GM12878 (cell line): ENCODE results near the gene TMCC3. TPM values are rescaled to one million over a fixed set of nuclear protein-coding genes. Genes with fewer than 3 reads are reported as not detected.

Source experiments
- ATF2 ChIP-seq: IDR thresholded peaks from 2 replicates; pipeline ENCODE4 v1.6.1; 2012; ENCODE audit warnings: low read length, inconsistent platforms
- CBFB ChIP-seq: IDR thresholded peaks from 2 replicates; pipeline ENCODE4 v1.6.1; 2016; ENCODE audit warnings: antibody characterized with exemption, low read depth
- CHD2 ChIP-seq: IDR thresholded peaks from 2 replicates; pipeline ENCODE4 v1.6.1; 2011; ENCODE audit warnings: low read depth, low read length, improper control_type of control experiment, borderline replicate concordance
- CTCF ChIP-seq, 3 experiments: IDR thresholded peaks in 2 of 3; conservative IDR thresholded peaks in 1 of 3; 2 replicates each; pipeline ENCODE4 v1.5.1; 2011; ENCODE audit warnings: low read depth in 3 of 3, low read length in 3 of 3, mild to moderate bottlenecking in 3 of 3, control low read depth in 2 of 3, moderate library complexity in 2 of 3, inconsistent platforms in 1 of 3, mixed read lengths in 1 of 3; ENCODE audit not compliant: control insufficient read depth in 2 of 3, insufficient read depth in 1 of 3; ENCODE audit errors: extremely low read depth in 1 of 3
- FOXK2 ChIP-seq: fragments of 450-650 bp; IDR thresholded peaks from 2 replicates; pipeline ENCODE4 v1.6.1; 2017; ENCODE audit warnings: mild to moderate bottlenecking, moderate library complexity
- GATAD2B ChIP-seq: fragments of 450-650 bp; conservative IDR thresholded peaks from 2 replicates; pipeline ENCODE4 v1.6.1; 2017; ENCODE audit warnings: low read depth, mild to moderate bottlenecking, moderate library complexity
- IRF4 ChIP-seq: IDR thresholded peaks from 2 replicates; pipeline ENCODE4 v1.6.1; 2011; ENCODE audit warnings: low read depth, low read length
- KDM1A ChIP-seq: fragments of 200-600 bp; sonication (generic); IDR thresholded peaks from 2 replicates; pipeline ENCODE4 v1.6.1; 2016; ENCODE audit warnings: borderline replicate concordance
- LARP7 ChIP-seq: fragments of 450-650 bp; IDR thresholded peaks from 2 replicates; pipeline ENCODE4 v1.6.1; 2017; ENCODE audit warnings: mild to moderate bottlenecking
- MXI1 ChIP-seq: fragments of 150-350 bp; IDR thresholded peaks from 2 replicates; pipeline ENCODE4 v1.6.1; 2011; ENCODE audit warnings: low read depth, mild to moderate bottlenecking, inconsistent platforms, low read length, improper control_type of control experiment
- NR2C2 ChIP-seq: IDR thresholded peaks from 2 replicates; pipeline ENCODE4 v1.6.1; 2011; ENCODE audit warnings: borderline replicate concordance, low read depth; ENCODE audit not compliant: control insufficient read depth, insufficient read length
- POLR2AphosphoS5 ChIP-seq: IDR thresholded peaks from 2 replicates; pipeline ENCODE4 v1.6.1; 2011; ENCODE audit warnings: mild to moderate bottlenecking, low read length, inconsistent platforms
- RUNX3 ChIP-seq: IDR thresholded peaks from 2 replicates; pipeline ENCODE4 v1.6.1; 2012; ENCODE audit warnings: low read length, inconsistent platforms
- SIN3A ChIP-seq: IDR thresholded peaks from 2 replicates; pipeline ENCODE4 v1.6.1; 2012; ENCODE audit warnings: low read depth, low read length, improper control_type of control experiment
- USF1 ChIP-seq: IDR thresholded peaks from 2 replicates; pipeline ENCODE4 v1.6.1; 2011; ENCODE audit warnings: borderline replicate concordance, low read depth, mild to moderate bottlenecking, moderate library complexity, mixed read lengths, low read length; ENCODE audit not compliant: insufficient read depth; ENCODE audit errors: extremely low read length
- YY1 ChIP-seq: IDR thresholded peaks from 2 replicates; pipeline ENCODE4 v1.6.1; 2011; ENCODE audit warnings: low read depth, mild to moderate bottlenecking, low read length
- ZBED1 ChIP-seq: IDR thresholded peaks from 2 replicates; pipeline ENCODE4 v1.6.1; 2016; ENCODE audit warnings: borderline replicate concordance
- ZBTB33 ChIP-seq: fragments of 450-650 bp; IDR thresholded peaks from 2 replicates; pipeline ENCODE4 v1.6.1; 2017; ENCODE audit warnings: mild to moderate bottlenecking
- ZNF207 ChIP-seq: fragments of 450-650 bp; IDR thresholded peaks from 2 replicates; pipeline ENCODE4 v1.6.1; 2014; ENCODE audit warnings: antibody characterized with exemption, mild to moderate bottlenecking, borderline replicate concordance
- ZNF217 ChIP-seq: fragments of 450-650 bp; IDR thresholded peaks from 2 replicates; pipeline ENCODE4 v1.6.1; 2017; ENCODE audit warnings: antibody characterized with exemption, mild to moderate bottlenecking
- ZNF24 ChIP-seq: fragments of 450-650 bp; IDR thresholded peaks from 2 replicates; pipeline ENCODE4 v1.6.1; 2017; ENCODE audit warnings: antibody characterized with exemption, mild to moderate bottlenecking
- polyA plus RNA-seq, 11 experiments: library from polyadenylated mRNA; depleted of rRNA in 4 of 11; unstranded in 6 of 11; stranded (reverse) in 5 of 11; fragments of >200 nt; fragmentation: Nextera tagmentation in 4 of 11; fragmentation: Illumina TruSeq in 1 of 11; extraction: Ambion mirVana in 4 of 11; extraction: Trizol in 1 of 11; gene quantifications; 1 replicate in 1 of 11; 2 replicates in 10 of 11; pipeline versions ENCODE4 v1.2.1 to v1.2.3, GENCODE V29; 2011 to 2016; ENCODE audit warnings: inconsistent platforms in 2 of 11, missing spikeins in 2 of 11, low read depth in 1 of 11
- total RNA-seq, 4 experiments: library from RNA; depleted of rRNA in 3 of 4; stranded (reverse); fragments of >200 nt in 3 of 4; fragmentation: Illumina TruSeq in 1 of 4; extraction: Trizol in 1 of 4; gene quantifications; 2 replicates each; pipeline versions ENCODE4 v1.2.1 to v1.2.3, GENCODE V29; 2013 to 2021

The TMCC3 gene
- total and polyA plus RNA-seq, 10 of the 15 experiments (the other 5 are each of a cell fraction or from before 2014, with no cell fraction given), result 5.8 to 29.8 (median 12.6) TPM

GRCh38 chr12:94545935-94546771 is 104.2 kb downstream of the TMCC3 start (continued):
- TF ChIP-seq USF1 (peak; percentile 25), LARP7 (0 out of 2 replicates have a peak, but pooled peaks have one; percentile 42), YY1 (peak; percentile 94), SIN3A (no peak), CBFB (no peak), ZNF207 (no peak), NR2C2 (no peak), GATAD2B (no peak), ZBED1 (no peak), MXI1 (no peak), ZNF217 (no peak), FOXK2 (no peak), ZBTB33 (peak; percentile 86; the same call in 1 of the 2 replicates), ZNF24 (no peak), POLR2AphosphoS5 (no peak), CHD2 (no peak), KDM1A (no peak), CTCF (IDR thresholded peaks at IDR 0.05 in 2 of 3, conservative IDR thresholded peaks at IDR 0.05 in 1 of 3; ENCODE audit: control insufficient read depth in 2 of 3, extremely low read depth in 1 of 3, insufficient read depth in 1 of 3, low read depth in 3 of 3, low read length in 3 of 3) (peak; percentile 68 to 75 (median 71)), RUNX3 (peak; percentile 15; the same call in 1 of the 2 replicates), IRF4 (0 out of 2 replicates have a peak, but pooled peaks have one; percentile 15), ATF2 (no peak)
- TF ChIP-seq, all 136 proteins: peak for 9
